GM12878 (cell line): Measurements from ENCODE around the gene SHISA7. TPM values are rescaled to one million over a fixed set of nuclear protein-coding genes. Genes with fewer than 3 reads are reported as not detected.
A peak's percentile ranks its signal among the peaks of the same experiment; 100 is the strongest.

Experiments
- ATF7 ChIP-seq: fragments of 450-650 bp; IDR thresholded peaks from 2 replicates; pipeline ENCODE4 v1.6.1; 2016; ENCODE audit warnings: low read depth, mild to moderate bottlenecking
- BHLHE40 ChIP-seq, 2 experiments: fragments of 450-650 bp in 1 of 2; IDR thresholded peaks; 2 replicates each; pipeline ENCODE4 v1.6.1; 2011 to 2017; ENCODE audit warnings: low read depth in 2 of 2, borderline replicate concordance in 1 of 2, improper control_type of control experiment in 1 of 2, low read length in 1 of 2, mild to moderate bottlenecking in 1 of 2
- CBX3 ChIP-seq: fragments of 200-600 bp; sonication (generic); IDR thresholded peaks from 2 replicates; pipeline ENCODE4 v1.6.1; 2016; ENCODE audit warnings: low read depth, borderline replicate concordance
- CHD4 ChIP-seq: fragments of 200-600 bp; sonication (generic); IDR thresholded peaks from 2 replicates; pipeline ENCODE4 v1.6.1; 2016; ENCODE audit warnings: mild to moderate bottlenecking
- EED ChIP-seq: sonication (generic); IDR thresholded peaks from 2 replicates; pipeline ENCODE4 v1.6.1; 2016; ENCODE audit warnings: antibody characterized with exemption, low read depth
- IKZF1 ChIP-seq: fragments of 450-650 bp; conservative IDR thresholded peaks from 2 replicates; pipeline ENCODE4 v1.6.1; 2017; ENCODE audit warnings: antibody characterized with exemption, mild to moderate bottlenecking
- IKZF2 ChIP-seq, 2 experiments: fragments of 450-650 bp; IDR thresholded peaks; 2 replicates each; pipeline ENCODE4 v1.6.1; 2017; ENCODE audit warnings: mild to moderate bottlenecking in 2 of 2, moderate library complexity in 2 of 2
- IRF4 ChIP-seq: IDR thresholded peaks from 2 replicates; pipeline ENCODE4 v1.6.1; 2011; ENCODE audit warnings: low read depth, low read length
- MEF2B ChIP-seq: fragments of 450-650 bp; IDR thresholded peaks from 2 replicates; pipeline ENCODE4 v1.6.1; 2018; ENCODE audit warnings: mild to moderate bottlenecking, moderate library complexity; ENCODE audit not compliant: partially characterized antibody, poor library complexity, severe bottlenecking
- NBN ChIP-seq: fragments of 450-650 bp; IDR thresholded peaks from 2 replicates; pipeline ENCODE4 v1.6.1; 2016
- PAX5 ChIP-seq: IDR thresholded peaks from 2 replicates; pipeline ENCODE4 v1.6.1; 2011; ENCODE audit warnings: low read depth, low read length, borderline replicate concordance
- PBX3 ChIP-seq: IDR thresholded peaks from 2 replicates; pipeline ENCODE4 v1.6.1; 2011; ENCODE audit warnings: mild to moderate bottlenecking, low read depth, low read length, moderate library complexity; ENCODE audit not compliant: insufficient replicate concordance
- PKNOX1 ChIP-seq: fragments of 450-650 bp; IDR thresholded peaks from 2 replicates; pipeline ENCODE4 v1.6.1; 2016; ENCODE audit warnings: mild to moderate bottlenecking
- RELB ChIP-seq: fragments of 450-650 bp; IDR thresholded peaks from 2 replicates; pipeline ENCODE4 v1.6.1; 2017; ENCODE audit warnings: low read depth, mild to moderate bottlenecking, moderate library complexity
- RUNX3 ChIP-seq: IDR thresholded peaks from 2 replicates; pipeline ENCODE4 v1.6.1; 2012; ENCODE audit warnings: low read length, inconsistent platforms
- SREBF2 ChIP-seq: IDR thresholded peaks from 2 replicates; pipeline ENCODE4 v1.6.1; 2012; ENCODE audit warnings: mild to moderate bottlenecking, low read length
- TARDBP ChIP-seq: IDR thresholded peaks from 2 replicates; pipeline ENCODE4 v1.6.1; 2016; ENCODE audit warnings: borderline replicate concordance
- TBL1XR1 ChIP-seq: IDR thresholded peaks from 2 replicates; pipeline ENCODE4 v1.6.1; 2012; ENCODE audit warnings: low read depth, low read length, improper control_type of control experiment
- YY1 ChIP-seq: IDR thresholded peaks from 2 replicates; pipeline ENCODE4 v1.6.1; 2011; ENCODE audit warnings: low read depth, mild to moderate bottlenecking, low read length
- ZNF622 ChIP-seq: fragments of 450-650 bp; IDR thresholded peaks from 2 replicates; pipeline ENCODE4 v1.6.1; 2017; ENCODE audit warnings: mild to moderate bottlenecking, inconsistent platforms
- polyA plus RNA-seq, 11 experiments: library from polyadenylated mRNA; depleted of rRNA in 4 of 11; unstranded in 6 of 11; stranded (reverse) in 5 of 11; fragments of >200 nt; fragmentation: Nextera tagmentation in 4 of 11; fragmentation: Illumina TruSeq in 1 of 11; extraction: Ambion mirVana in 4 of 11; extraction: Trizol in 1 of 11; gene quantifications; 1 replicate in 1 of 11; 2 replicates in 10 of 11; pipeline versions ENCODE4 v1.2.1 to v1.2.3, GENCODE V29; 2011 to 2016; ENCODE audit warnings: inconsistent platforms in 2 of 11, missing spikeins in 2 of 11, low read depth in 1 of 11
- total RNA-seq, 4 experiments: library from RNA; depleted of rRNA in 3 of 4; stranded (reverse); fragments of >200 nt in 3 of 4; fragmentation: Illumina TruSeq in 1 of 4; extraction: Trizol in 1 of 4; gene quantifications; 2 replicates each; pipeline versions ENCODE4 v1.2.1 to v1.2.3, GENCODE V29; 2013 to 2021
- TF ChIP-seq, protein P1 (sequence below): IDR thresholded peaks from 2 replicates; pipeline ENCODE4 v1.6.1; 2012; ENCODE audit warnings: low read depth, low read length, improper control_type of control experiment
- TF ChIP-seq, protein P2 (sequence below): fragments of 450-650 bp; IDR thresholded peaks from 2 replicates; pipeline ENCODE4 v1.6.1; 2017; ENCODE audit warnings: mild to moderate bottlenecking, moderate library complexity

Gene SHISA7
- total and polyA plus RNA-seq, 10 of the 15 experiments (the other 5 are each of a cell fraction or from before 2014, with no cell fraction given): 0.03 TPM; not detected in 9

DNA sequence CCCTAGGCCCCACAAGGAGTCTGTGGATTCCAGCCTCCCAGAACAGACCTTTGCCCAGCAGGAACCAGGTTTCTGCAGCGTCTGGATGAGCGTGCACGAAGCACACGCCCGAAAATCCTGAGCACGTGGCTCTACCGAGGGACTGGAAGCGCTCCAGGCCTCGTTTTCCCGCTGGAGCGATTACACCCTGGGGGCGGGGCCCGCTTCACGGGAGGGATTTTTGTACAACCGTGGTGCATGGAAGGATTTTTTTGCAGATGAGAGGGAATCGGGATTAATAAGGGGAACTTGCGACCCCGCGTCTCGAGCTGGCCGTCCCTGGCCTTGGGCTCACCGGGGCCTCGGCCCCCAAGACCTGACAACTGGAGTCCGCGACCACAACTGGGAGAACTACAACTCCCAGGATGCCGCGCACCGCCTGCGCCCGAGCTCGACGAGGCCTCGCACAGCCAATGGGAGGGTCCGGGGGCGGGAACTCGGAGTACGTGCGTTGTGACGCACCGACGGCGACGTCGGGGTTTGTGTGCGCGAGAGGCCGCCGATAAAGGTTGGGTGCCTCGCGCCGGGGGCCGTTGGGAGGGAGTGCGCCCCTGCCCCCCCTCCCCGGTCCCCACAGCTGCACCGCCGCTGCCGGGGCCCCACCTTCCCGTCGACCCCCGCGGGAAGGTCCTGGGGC, 33.1 kb upstream of the SHISA7 start, which contains the start of gene ZNF628 (continued):
- TF ChIP-seq PBX3 (peak; percentile 23), TARDBP (peak; percentile 86), IKZF1 (peak; percentile 95), CBX3 (no peak), RELB (peak; percentile 36; the same call in 1 of the 2 replicates), EED (no peak), NBN (peak; percentile 63; the same call in 1 of the 2 replicates), IRF4 (peak; percentile 58; the same call in 1 of the 2 replicates), IKZF2 (IDR thresholded peaks at IDR 0.05) (peak; percentile 48 to 60; a peak in 2 of 4 replicates), PAX5 (peak; percentile 24; the same call in 1 of the 2 replicates), ZNF622 (peak; percentile 78), SREBF2 (no peak), CHD4 (no peak), YY1 (peak; percentile 68), TBL1XR1 (peak; percentile 20; the same call in 1 of the 2 replicates), PKNOX1 (peak; percentile 57; the same call in 1 of the 2 replicates), ATF7 (no peak), RUNX3 (peak; percentile 89), BHLHE40 (IDR thresholded peaks at IDR 0.05; ENCODE audit: borderline replicate concordance in 1 of 2, low read depth in 2 of 2, low read length in 1 of 2) (peak; percentile 41 to 52; a peak in 1 of 4 replicates), MEF2B (peak; percentile 36)
- TF ChIP-seq, protein P1, sequence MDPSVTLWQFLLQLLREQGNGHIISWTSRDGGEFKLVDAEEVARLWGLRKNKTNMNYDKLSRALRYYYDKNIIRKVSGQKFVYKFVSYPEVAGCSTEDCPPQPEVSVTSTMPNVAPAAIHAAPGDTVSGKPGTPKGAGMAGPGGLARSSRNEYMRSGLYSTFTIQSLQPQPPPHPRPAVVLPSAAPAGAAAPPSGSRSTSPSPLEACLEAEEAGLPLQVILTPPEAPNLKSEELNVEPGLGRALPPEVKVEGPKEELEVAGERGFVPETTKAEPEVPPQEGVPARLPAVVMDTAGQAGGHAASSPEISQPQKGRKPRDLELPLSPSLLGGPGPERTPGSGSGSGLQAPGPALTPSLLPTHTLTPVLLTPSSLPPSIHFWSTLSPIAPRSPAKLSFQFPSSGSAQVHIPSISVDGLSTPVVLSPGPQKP: peak; percentile 55; the same call in 1 of the 2 replicates
- TF ChIP-seq, protein P2, sequence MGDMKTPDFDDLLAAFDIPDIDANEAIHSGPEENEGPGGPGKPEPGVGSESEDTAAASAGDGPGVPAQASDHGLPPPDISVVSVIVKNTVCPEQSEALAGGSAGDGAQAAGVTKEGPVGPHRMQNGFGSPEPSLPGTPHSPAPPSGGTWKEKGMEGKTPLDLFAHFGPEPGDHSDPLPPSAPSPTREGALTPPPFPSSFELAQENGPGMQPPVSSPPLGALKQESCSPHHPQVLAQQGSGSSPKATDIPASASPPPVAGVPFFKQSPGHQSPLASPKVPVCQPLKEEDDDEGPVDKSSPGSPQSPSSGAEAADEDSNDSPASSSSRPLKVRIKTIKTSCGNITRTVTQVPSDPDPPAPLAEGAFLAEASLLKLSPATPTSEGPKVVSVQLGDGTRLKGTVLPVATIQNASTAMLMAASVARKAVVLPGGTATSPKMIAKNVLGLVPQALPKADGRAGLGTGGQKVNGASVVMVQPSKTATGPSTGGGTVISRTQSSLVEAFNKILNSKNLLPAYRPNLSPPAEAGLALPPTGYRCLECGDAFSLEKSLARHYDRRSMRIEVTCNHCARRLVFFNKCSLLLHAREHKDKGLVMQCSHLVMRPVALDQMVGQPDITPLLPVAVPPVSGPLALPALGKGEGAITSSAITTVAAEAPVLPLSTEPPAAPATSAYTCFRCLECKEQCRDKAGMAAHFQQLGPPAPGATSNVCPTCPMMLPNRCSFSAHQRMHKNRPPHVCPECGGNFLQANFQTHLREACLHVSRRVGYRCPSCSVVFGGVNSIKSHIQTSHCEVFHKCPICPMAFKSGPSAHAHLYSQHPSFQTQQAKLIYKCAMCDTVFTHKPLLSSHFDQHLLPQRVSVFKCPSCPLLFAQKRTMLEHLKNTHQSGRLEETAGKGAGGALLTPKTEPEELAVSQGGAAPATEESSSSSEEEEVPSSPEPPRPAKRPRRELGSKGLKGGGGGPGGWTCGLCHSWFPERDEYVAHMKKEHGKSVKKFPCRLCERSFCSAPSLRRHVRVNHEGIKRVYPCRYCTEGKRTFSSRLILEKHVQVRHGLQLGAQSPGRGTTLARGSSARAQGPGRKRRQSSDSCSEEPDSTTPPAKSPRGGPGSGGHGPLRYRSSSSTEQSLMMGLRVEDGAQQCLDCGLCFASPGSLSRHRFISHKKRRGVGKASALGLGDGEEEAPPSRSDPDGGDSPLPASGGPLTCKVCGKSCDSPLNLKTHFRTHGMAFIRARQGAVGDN: 0 out of 2 replicates have a peak, but pooled peaks have one; percentile 52
